DOHH2 (cell line): ENCODE measurements around the gene POLR3A.

Experiments
- H3F3A ChIP-seq: fragments of 200-600 bp; sonication (generic), shearing (Covaris generic); 2 replicates; pipeline ENCODE4 v1.6.0; 2016; ENCODE audit warnings: antibody characterized with exemption, mild to moderate bottlenecking; ENCODE audit not compliant: control insufficient read depth, insufficient read depth
- H3K27ac ChIP-seq: fragments of 200-600 bp; sonication (generic); 2 replicates; pipeline ENCODE4 v1.5.1; 2014; ENCODE audit warnings: low read depth, mild to moderate bottlenecking, low read length, moderate library complexity
- H3K27me3 ChIP-seq: fragments of 200-600 bp; sonication (generic); 2 replicates; pipeline ENCODE4 v1.6.1; 2014; ENCODE audit warnings: mild to moderate bottlenecking, low read length, mixed read lengths; ENCODE audit not compliant: control insufficient read depth
- H3K36me3 ChIP-seq: fragments of 200-600 bp; sonication (generic); 2 replicates; pipeline ENCODE4 v1.6.1; 2014; ENCODE audit warnings: mild to moderate bottlenecking, low read length, moderate library complexity, mixed read lengths; ENCODE audit not compliant: control insufficient read depth
- H3K4me1 ChIP-seq: fragments of 200-600 bp; sonication (generic); 2 replicates; pipeline ENCODE4 v1.6.1; 2014; ENCODE audit warnings: mild to moderate bottlenecking, low read length, mixed read lengths; ENCODE audit not compliant: control insufficient read depth
- H3K4me2 ChIP-seq: fragments of 200-600 bp; sonication (generic); 2 replicates; pipeline ENCODE4 v1.6.0; 2014; ENCODE audit warnings: mild to moderate bottlenecking, low read length, moderate library complexity
- H3K4me3 ChIP-seq: fragments of 200-600 bp; sonication (generic); 2 replicates; pipeline ENCODE4 v1.5.1; 2014; ENCODE audit warnings: mild to moderate bottlenecking, low read length, mixed read lengths
- H3K79me2 ChIP-seq: fragments of 200-600 bp; sonication (generic); 2 replicates; pipeline ENCODE4 v1.6.1; 2014; ENCODE audit warnings: mild to moderate bottlenecking, low read length, mixed read lengths; ENCODE audit not compliant: control insufficient read depth
- H3K9me2 ChIP-seq: fragments of 200-600 bp; sonication (generic); replicated peaks from 2 replicates; pipeline ENCODE4 v1.6.1; 2014; ENCODE audit warnings: mild to moderate bottlenecking, low read length, mixed read lengths; ENCODE audit not compliant: control insufficient read depth
- H3K9me3 ChIP-seq: fragments of 200-600 bp; sonication (generic); 2 replicates; pipeline ENCODE4 v1.6.1; 2014; ENCODE audit warnings: antibody characterized with exemption, low read length, mixed read lengths; ENCODE audit not compliant: control insufficient read depth, insufficient read depth
- H4K20me1 ChIP-seq: fragments of 200-600 bp; sonication (generic); 2 replicates; pipeline ENCODE4 v1.6.0; 2014; ENCODE audit warnings: low read depth, mild to moderate bottlenecking, antibody characterized with exemption, low read length, moderate library complexity; ENCODE audit not compliant: control insufficient read depth, insufficient read depth
- CTCF ChIP-seq: fragments of 200-600 bp; sonication (generic); IDR thresholded peaks from one replicate; pipeline ENCODE4 v1.5.1; 2014; ENCODE audit warnings: antibody characterized with exemption, mild to moderate bottlenecking, low read depth, low read length; ENCODE audit not compliant: poor library complexity, severe bottlenecking
- EZH2phosphoT487 ChIP-seq: fragments of 200-600 bp; sonication (generic); IDR thresholded peaks from 2 replicates; pipeline ENCODE4 v1.6.1; 2017; ENCODE audit warnings: borderline replicate concordance, mild to moderate bottlenecking, antibody characterized with exemption, low read length, moderate library complexity, mixed read lengths

Gene POLR3A

GRCh38 chr10:77932016-77932715, 97.1 kb downstream of the POLR3A start:
- H3K9me2 ChIP-seq: no peaks in the 10 kb centered on the region
- no peaks in the 10 kb centered on the region for H3K4me1 ChIP-seq
- no peaks in the 10 kb centered on the region for H3K36me3 ChIP-seq
- no peaks in the 10 kb centered on the region for H3K9me3 ChIP-seq
- no peaks in the 10 kb centered on the region for H4K20me1 ChIP-seq
- no peaks in the 10 kb centered on the region for H3K79me2 ChIP-seq
- peaks cover 18% of the 10 kb centered on the region for H3K27me3 ChIP-seq
- H3F3A ChIP-seq: no peaks in the 10 kb centered on the region
- H3K4me2 ChIP-seq: no peak overlapping the region
- TF ChIP-seq EZH2phosphoT487 (no peak), CTCF (no peak)
- H3K27ac ChIP-seq: no peak overlapping the region
- H3K4me3 ChIP-seq: no peak overlapping the region

GRCh38 chr10:77927402-77928246, 101.7 kb downstream of the POLR3A start:
- TF ChIP-seq CTCF (no peak), EZH2phosphoT487 (no peak)

GRCh38 chr10:77926566-77927401, 102.5 kb downstream of the POLR3A start, which contains the start of gene DLG5:
Gene DLG5, minus strand, starts transcription at chr10:77926755. Its CDS starts 235 bp downstream, at chr10:77926520.
- Histone ChIP-seq H3K4me3 (peak within 1 kb of the TSS; percentile 70), H3K27ac (no peak within 1 kb of the TSS), H3K9me2 (no peaks in the 10 kb centered on the region), H4K20me1 (no peaks in the 10 kb centered on the region), H3K27me3 (peaks cover 30% of the 10 kb centered on the region), H3K4me1 (peaks cover 8% of the 10 kb centered on the region; the same call in 1 of the 2 replicates), H3F3A (no peaks in the 10 kb centered on the region), H3K4me2 (peak within 1 kb of the TSS; percentile 62), H3K36me3 (no peaks in the 10 kb centered on the region), H3K79me2 (no peaks in the 10 kb centered on the region), H3K9me3 (no peaks in the 10 kb centered on the region)
- TF ChIP-seq EZH2phosphoT487 (no peak), CTCF (no peak)

More at GRCh38 chr10:77927402-77928246, 101.7 kb downstream of the POLR3A start:
- H3K4me3 ChIP-seq: 0 out of 2 replicates have a peak overlapping the region, but pooled peaks have one; percentile 50
- H3K9me3 ChIP-seq: no peaks in the 10 kb centered on the region
- no peaks in the 10 kb centered on the region for H3K36me3 ChIP-seq
- H3K9me2 ChIP-seq: no peaks in the 10 kb centered on the region
- peaks cover 30% of the 10 kb centered on the region for H3K27me3 ChIP-seq
- 0 out of 2 replicates have a peak overlapping the region, but pooled peaks have one; percentile 27 for H3K4me2 ChIP-seq
- peaks cover 8% of the 10 kb centered on the region; the same call in 1 of the 2 replicates for H3K4me1 ChIP-seq
- H3K79me2 ChIP-seq: no peaks in the 10 kb centered on the region
- no peaks in the 10 kb centered on the region for H4K20me1 ChIP-seq
- H3K27ac ChIP-seq: no peak overlapping the region
- no peaks in the 10 kb centered on the region for H3F3A ChIP-seq
